ENCODE results near the gene ITIH6.
"Not testable (repeated sequence)": the region's sequence is repeated elsewhere in the genome, so short reads cannot be mapped to it uniquely, and the experiment has no call there.

Gene ITIH6

GRCh38 chrX:54747733-54748393 lies 50.2 kb downstream of the ITIH6 start:
- no peak overlapping the region for H3K4me3 ChIP-seq (replicated peaks in 1 of 2; ENCODE audit: low read depth in 2 of 2, low read length in 2 of 2)
- TF ChIP-seq, protein P1, sequence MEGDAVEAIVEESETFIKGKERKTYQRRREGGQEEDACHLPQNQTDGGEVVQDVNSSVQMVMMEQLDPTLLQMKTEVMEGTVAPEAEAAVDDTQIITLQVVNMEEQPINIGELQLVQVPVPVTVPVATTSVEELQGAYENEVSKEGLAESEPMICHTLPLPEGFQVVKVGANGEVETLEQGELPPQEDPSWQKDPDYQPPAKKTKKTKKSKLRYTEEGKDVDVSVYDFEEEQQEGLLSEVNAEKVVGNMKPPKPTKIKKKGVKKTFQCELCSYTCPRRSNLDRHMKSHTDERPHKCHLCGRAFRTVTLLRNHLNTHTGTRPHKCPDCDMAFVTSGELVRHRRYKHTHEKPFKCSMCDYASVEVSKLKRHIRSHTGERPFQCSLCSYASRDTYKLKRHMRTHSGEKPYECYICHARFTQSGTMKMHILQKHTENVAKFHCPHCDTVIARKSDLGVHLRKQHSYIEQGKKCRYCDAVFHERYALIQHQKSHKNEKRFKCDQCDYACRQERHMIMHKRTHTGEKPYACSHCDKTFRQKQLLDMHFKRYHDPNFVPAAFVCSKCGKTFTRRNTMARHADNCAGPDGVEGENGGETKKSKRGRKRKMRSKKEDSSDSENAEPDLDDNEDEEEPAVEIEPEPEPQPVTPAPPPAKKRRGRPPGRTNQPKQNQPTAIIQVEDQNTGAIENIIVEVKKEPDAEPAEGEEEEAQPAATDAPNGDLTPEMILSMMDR (IDR thresholded peaks at IDR 0.05; ENCODE audit: low read depth, low read length), result no peak
- DNase-seq (ENCODE audit: low read depth in 2 of 2), result no peak

DNA sequence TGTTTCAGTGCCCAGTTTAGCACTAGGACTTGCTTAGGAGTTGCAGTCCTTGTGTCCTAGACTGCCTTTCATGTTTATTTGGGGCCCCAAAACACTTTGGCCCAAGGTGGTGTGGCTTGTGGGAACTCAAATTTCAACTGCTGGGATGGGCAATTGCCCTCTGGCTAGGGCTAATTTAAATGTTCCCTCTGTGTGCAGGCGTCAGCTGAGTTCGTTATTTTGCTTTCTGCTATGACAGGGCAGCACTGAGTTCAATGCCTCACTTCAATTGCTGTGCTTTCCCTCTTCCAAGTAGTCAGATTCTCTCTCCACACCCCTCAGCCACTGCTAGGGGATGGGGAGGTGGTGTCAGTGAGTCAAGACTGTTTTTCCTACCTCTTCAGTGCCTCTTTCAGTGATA lies 51.1 kb downstream of the ITIH6 start:
- H3K4me3 ChIP-seq (replicated peaks in 1 of 2; ENCODE audit: low read depth in 2 of 2, low read length in 2 of 2), result no peak overlapping the region
- TF ChIP-seq, protein P1 (IDR thresholded peaks at IDR 0.05; ENCODE audit: low read depth, low read length), result no peak
- DNase-seq (ENCODE audit: low read depth in 2 of 2), result no peak

GRCh38 chrX:54745676-54746075 lies 52.4 kb downstream of the ITIH6 start:
- TF ChIP-seq, protein P1 (IDR thresholded peaks at IDR 0.05; ENCODE audit: low read depth, low read length), result no peak
- H3K4me3 ChIP-seq (replicated peaks in 1 of 2; ENCODE audit: low read depth in 2 of 2, low read length in 2 of 2), result no peak overlapping the region
- DNase-seq (ENCODE audit: low read depth in 2 of 2), result no peak

DNA sequence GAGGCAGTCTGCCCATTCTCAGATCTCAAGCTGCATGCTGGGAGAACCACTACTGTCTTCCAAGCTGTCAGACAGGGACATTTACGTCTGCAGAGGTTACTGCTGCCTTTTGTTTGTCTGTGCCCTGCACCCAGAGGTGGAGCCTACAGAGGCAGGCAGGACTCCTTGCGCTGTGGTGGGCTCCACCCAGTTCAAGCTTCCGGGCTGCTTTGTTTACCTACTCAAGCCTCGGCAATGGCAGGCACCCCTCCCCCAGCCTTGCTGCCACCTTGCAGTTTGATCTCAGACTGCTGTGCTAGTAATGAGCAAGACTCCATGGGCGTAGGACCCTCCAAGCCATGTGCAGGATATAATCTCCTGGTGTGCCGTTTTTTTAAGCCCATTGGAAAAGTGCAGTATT lies 59.5 kb downstream of the ITIH6 start:
- DNase-seq (ENCODE audit: low read depth in 2 of 2); H3K4me3 ChIP-seq (replicated peaks in 1 of 2; ENCODE audit: low read depth in 2 of 2, low read length in 2 of 2): not testable (repeated sequence)

GRCh38 chrX:54736298-54736942 lies 61.6 kb downstream of the ITIH6 start:
- not testable (repeated sequence) for DNase-seq (ENCODE audit: low read depth in 2 of 2); H3K4me3 ChIP-seq (replicated peaks in 1 of 2; ENCODE audit: low read depth in 2 of 2, low read length in 2 of 2)

- DNase-seq (ENCODE audit: low read depth in 2 of 2), result peak in 1 of 2 donors; percentile 0
- H3K4me3 ChIP-seq (replicated peaks in 1 of 2; ENCODE audit: low read depth in 2 of 2, low read length in 2 of 2), result no peak overlapping the region
- TF ChIP-seq, protein P1 (IDR thresholded peaks at IDR 0.05; ENCODE audit: low read depth, low read length), result no peak
Measured at GRCh38 chrX:54721424-54721823, 76.6 kb downstream of the ITIH6 start.

DNA sequence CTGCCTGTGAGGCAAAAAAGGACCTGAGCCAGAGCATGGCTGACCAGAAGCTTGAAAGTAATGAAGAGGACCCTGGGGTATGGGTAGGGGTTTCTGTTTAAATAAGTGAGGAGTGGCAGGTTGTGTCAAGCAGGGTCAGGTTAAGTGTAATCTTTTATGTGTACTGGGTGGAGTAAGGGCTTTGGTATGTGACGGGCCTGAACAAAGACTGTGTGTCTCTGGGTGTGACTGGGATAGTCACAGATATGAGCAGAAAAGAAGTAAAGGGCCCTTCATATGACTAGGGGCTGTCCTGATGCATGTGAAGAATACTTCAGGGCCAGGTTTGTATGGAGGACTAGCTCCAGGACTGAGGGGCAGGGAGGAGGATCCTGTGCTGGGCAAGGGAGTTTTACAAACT lies 82.4 kb downstream of the ITIH6 start:
- TF ChIP-seq, protein P1 (IDR thresholded peaks at IDR 0.05; ENCODE audit: low read depth, low read length), result no peak
- DNase-seq (ENCODE audit: low read depth in 2 of 2), result no peak
- no peak overlapping the region for H3K4me3 ChIP-seq (replicated peaks in 1 of 2; ENCODE audit: low read depth in 2 of 2, low read length in 2 of 2)

- no peak for DNase-seq (ENCODE audit: low read depth in 2 of 2)
- TF ChIP-seq, protein P1 (IDR thresholded peaks at IDR 0.05; ENCODE audit: low read depth, low read length), result no peak
- H3K4me3 ChIP-seq (replicated peaks in 1 of 2; ENCODE audit: low read depth in 2 of 2, low read length in 2 of 2), result no peak overlapping the region
Measured at GRCh38 chrX:54714424-54714823, 83.6 kb downstream of the ITIH6 start.
